GM19099 (cell line): ENCODE data around the gene DCST1.

Experiments used
- POLR2A ChIP-seq: IDR thresholded peaks from 3 replicates; pipeline ENCODE4 v1.6.1; 2011; ENCODE audit warnings: low read depth; ENCODE audit not compliant: insufficient read length; ENCODE audit errors: extremely low read depth

The DCST1 gene

DNA sequence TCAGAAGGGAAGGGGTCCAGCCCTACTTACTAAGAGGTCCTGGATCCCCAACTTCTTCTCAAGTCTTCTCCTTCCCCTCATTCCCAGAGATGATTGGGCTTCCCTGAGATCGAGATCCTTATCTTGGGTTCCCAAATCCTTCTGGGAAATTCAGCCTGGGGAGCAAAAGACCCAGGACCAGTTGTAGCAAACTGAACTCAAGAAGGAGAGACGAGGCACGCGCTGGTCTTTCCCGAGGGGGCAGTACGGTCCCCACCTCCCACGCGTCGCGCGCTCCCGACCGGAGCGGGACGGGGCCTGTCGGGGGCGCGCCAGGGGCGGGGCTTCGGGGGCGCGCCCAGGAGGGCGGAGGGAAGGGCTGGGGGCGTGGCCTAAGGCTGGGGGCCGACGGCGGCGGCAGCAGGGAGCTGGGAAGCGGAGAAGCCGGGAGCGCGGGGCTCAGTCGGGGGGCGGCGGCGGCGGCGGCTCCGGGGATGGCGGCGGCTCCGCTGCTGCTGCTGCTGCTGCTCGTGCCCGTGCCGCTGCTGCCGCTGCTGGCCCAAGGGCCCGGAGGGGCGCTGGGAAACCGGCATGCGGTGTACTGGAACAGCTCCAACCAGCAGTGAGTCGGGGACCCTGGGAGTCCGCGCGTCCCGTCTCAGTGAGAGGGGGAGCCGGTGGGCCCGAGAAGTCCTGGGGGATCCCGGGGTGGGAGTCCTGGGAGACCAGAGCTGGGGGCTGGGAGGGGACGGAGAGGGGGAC is 45.0 kb downstream of the DCST1 start, which contains the start of gene EFNA3:
Gene EFNA3, plus strand, starts transcription at position 369 of the 741 bp plus-strand sequence. Its CDS starts 105 bp downstream, at position 474.
- no peak for TF ChIP-seq POLR2A

- no peak for TF ChIP-seq POLR2A
Measured at GRCh38 chr1:155079210-155079486, 45.5 kb downstream of the DCST1 start.

- no peak for TF ChIP-seq POLR2A
Measured at GRCh38 chr1:155079487-155080311, 46.1 kb downstream of the DCST1 start.

- TF ChIP-seq POLR2A = no peak
Measured at GRCh38 chr1:155080312-155081228, 46.9 kb downstream of the DCST1 start.

DNA sequence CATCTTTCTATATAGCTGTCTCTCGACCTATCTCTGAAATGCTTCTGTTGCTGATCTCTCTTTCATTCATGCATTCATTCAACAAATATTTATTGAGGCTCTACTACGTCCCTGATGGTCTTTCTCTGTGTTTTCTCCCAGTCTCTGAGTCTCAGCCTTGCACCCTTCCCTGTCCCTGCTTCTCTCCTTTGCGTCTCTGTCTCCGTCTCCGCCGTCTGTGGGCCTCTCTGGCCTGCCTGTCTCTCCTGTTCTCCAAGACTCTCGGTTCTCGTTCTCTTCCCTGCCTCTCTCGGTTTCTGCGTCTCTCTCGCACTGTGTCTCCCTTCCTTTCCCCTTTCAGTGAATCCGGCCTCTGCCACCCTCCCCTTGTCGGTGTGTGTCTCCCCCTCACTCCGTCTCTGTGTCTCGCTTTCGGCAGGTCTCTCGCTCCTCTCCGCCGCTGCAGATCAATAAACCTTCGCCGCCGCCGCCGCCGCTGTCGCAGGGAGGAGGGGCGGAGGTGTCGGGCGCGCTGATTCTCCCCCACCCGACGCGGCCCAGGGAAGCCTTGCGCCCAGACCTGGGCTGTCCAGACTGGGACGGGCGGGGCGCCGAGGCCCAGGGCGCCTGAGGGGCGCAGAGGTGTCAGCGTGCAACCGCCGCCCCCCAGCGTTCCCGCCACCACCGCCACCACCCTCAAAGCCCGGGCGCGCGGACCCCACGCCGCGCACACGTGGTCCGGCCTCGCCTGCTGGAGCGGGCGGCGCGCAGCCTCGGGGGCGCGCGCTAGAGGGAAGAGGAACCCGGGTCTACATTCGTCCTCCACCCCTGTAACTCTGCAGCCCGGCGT is 48.1 kb downstream of the DCST1 start:
- TF ChIP-seq POLR2A = no peak

DNA sequence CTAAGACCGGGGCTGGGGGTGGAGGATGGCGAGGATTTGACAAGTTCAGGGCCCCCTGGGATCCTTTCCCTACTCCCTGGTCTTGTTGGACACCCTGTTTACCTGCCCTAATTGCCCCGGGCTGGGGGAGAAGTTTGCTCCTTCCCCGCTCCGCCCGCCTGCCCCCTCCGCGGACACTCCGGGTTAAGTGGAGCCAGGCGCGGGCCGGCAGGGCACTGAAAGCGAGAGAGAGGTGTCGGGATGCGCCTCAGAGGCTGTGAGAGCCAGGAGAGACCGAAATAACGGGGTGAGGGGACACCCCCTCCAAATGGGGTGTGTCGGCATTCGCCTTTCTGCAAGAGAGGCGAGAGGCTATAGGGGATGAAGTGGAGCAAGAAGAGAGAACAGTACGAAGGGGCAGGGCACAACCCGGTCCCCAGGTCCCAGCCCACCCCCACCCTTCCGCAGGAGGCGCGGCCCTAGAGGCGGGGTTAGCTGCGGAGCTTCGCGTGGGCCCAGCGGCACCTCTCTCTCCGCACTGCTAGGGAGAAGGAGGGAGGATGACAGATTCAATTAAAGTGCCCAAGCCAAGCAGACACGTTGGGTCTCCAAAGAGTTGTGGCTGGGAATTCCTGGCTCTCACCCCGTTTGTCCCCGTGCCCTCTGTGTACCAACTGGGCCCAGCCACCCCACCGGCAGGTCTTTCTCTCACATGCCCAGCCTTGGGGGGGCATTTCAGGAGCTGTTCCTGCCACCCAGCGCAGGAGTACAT is 48.9 kb downstream of the DCST1 start:
- no peak for TF ChIP-seq POLR2A

GRCh38 chr1:155083052-155083541 is 49.5 kb downstream of the DCST1 start:
- TF ChIP-seq POLR2A = no peak

DNA sequence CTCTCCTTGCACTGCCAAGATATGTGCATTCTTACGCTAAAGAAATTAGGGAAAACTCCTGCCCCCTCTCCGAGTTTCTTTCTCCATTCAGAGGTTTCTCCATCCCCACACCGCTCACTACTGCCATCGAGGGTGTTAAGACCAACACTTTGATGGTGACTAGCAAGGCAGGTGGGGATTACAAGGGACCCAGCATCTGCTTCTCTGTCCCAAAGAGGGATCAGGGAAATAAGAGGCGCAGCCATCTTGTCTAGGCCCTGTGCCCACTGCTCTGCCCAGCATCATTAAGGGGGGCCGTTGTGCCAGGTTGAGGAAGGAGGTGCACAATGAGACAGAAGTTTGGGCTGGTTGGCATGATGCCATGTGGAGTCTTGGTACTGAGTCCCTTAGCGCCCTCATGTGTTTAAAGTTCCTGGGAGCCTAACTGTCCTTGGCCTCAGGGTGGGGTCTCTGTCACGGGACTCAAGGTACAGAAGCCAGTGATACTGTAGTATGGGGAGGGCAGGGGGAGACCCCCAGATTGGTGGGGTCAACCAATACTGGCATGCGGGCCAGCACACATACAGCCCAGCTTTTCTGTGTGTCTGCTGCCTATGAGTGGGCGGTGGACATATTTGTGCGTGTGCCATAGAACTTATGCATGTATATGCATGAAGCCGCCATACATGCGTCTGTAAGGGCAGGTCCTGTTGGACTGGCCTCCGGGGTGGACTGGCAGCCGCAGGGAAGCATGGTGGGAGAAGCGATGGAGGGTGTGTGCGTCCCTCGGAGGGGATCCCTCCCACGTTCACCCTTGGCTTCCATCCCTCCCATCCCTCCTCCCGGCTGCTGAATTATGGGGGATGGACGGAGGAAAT is 50.5 kb downstream of the DCST1 start:
- TF ChIP-seq POLR2A = no peak

DNA sequence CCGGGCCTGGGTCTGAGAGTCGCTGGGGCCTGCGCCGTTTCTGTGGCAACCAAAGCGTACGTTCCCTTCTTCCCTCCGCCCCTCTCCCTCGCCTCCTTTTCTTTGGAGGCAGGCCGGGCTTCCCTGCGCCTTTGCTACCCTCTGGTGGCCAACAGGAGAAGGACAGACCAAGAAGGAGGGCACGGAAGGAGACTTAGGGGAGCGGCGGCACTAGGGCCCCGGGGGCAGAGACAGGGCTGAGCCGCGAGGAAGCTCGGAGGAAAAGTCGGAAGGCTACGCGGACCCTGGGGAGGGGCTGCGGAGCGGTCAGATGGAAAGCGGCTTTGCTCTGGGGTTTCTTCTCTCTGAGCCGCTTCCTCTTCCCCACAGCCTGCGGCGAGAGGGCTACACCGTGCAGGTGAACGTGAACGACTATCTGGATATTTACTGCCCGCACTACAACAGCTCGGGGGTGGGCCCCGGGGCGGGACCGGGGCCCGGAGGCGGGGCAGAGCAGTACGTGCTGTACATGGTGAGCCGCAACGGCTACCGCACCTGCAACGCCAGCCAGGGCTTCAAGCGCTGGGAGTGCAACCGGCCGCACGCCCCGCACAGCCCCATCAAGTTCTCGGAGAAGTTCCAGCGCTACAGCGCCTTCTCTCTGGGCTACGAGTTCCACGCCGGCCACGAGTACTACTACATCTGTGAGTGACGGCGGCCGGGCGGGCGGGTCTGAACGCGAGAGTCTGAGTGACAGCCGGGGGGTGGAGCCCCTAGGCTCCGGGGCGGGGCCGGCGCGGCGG is 51.3 kb downstream of the DCST1 start:
- peak; percentile 63 for TF ChIP-seq POLR2A

- no peak for TF ChIP-seq POLR2A
Measured at GRCh38 chr1:155085504-155086127, 52.0 kb downstream of the DCST1 start.

- TF ChIP-seq POLR2A = no peak
Measured at GRCh38 chr1:155086128-155086741, 52.6 kb downstream of the DCST1 start.

GRCh38 chr1:155086856-155087535 is 53.4 kb downstream of the DCST1 start:
- TF ChIP-seq POLR2A = no peak
